Esophagus squamous epithelium (tissue), 4 donors: Measurements from ENCODE around the gene NAT16.

ENCODE experiments used
- CTCF ChIP-seq, 6 experiments: fragments of 450-650 bp in 4 of 6; fragments of 200-600 bp in 2 of 6; sonication (generic) in 2 of 6; IDR thresholded peaks; one replicate each; pipeline ENCODE4 v1.5.1; 2016 to 2019; ENCODE audit warnings: antibody characterized with exemption in 6 of 6, mild to moderate bottlenecking in 4 of 6, moderate library complexity in 4 of 6
- POLR2A ChIP-seq, 4 donors: fragments of 450-650 bp; IDR thresholded peaks; one replicate each; pipeline ENCODE4 v1.6.1; 2017; ENCODE audit warnings: antibody characterized with exemption in 4 of 4, mild to moderate bottlenecking in 4 of 4, moderate library complexity in 3 of 4

GRCh38 chr7:101223528-101223927 lies 43.4 kb upstream of the NAT16 start:
- no peak for TF ChIP-seq CTCF (IDR thresholded peaks at IDR 0.05)
- no peak for TF ChIP-seq POLR2A (IDR thresholded peaks at IDR 0.05)
